Stimulated activated naive B cell treated with anti-CD40 and anti-IgM and Interleukin-4, amounts not matched to agents 10 μg/mL and 1 μg/mL and 100 μg/mL, for 72 hours (primary cell): ENCODE results near the gene RESF1.

ENCODE experiments used
- ATAC-seq, 2 donors: fragments of 150-1000 bp; cut with Tn5 transposase; replicated peaks; 2 replicates each; pipeline ENCODE4 v1.10.0; 2021; ENCODE audit warnings: moderate library complexity in 1 of 2
- DNase-seq: peaks from one replicate; pipeline ENCODE4 v3.0.0; 2021
- H3K27ac Mint-ChIP-seq: one replicate; pipeline ENCODE4 v1.8.0; 2022; ENCODE audit warnings: mild to moderate bottlenecking, mixed read lengths
- H3K27me3 Mint-ChIP-seq, 2 donors: one replicate each; pipeline ENCODE4 v1.8.0; 2022; ENCODE audit warnings: mixed read lengths in 2 of 2
- H3K36me3 Mint-ChIP-seq, 2 donors: one replicate each; pipeline ENCODE4 v1.8.0; 2022; ENCODE audit warnings: mixed read lengths in 2 of 2, mild to moderate bottlenecking in 1 of 2
- H3K4me1 Mint-ChIP-seq, 2 donors: one replicate each; pipeline ENCODE4 v1.8.0; 2022; ENCODE audit warnings: mixed read lengths in 2 of 2, mild to moderate bottlenecking in 1 of 2
- H3K4me3 Mint-ChIP-seq, 2 donors: one replicate each; pipeline ENCODE4 v1.8.0; 2022; ENCODE audit warnings: mild to moderate bottlenecking in 2 of 2, mixed read lengths in 2 of 2, moderate library complexity in 1 of 2
- H3K9me3 Mint-ChIP-seq, 2 donors: one replicate each; pipeline ENCODE4 v1.8.0; 2022; ENCODE audit warnings: mixed read lengths in 2 of 2, mild to moderate bottlenecking in 1 of 2

RESF1 gene

DNA sequence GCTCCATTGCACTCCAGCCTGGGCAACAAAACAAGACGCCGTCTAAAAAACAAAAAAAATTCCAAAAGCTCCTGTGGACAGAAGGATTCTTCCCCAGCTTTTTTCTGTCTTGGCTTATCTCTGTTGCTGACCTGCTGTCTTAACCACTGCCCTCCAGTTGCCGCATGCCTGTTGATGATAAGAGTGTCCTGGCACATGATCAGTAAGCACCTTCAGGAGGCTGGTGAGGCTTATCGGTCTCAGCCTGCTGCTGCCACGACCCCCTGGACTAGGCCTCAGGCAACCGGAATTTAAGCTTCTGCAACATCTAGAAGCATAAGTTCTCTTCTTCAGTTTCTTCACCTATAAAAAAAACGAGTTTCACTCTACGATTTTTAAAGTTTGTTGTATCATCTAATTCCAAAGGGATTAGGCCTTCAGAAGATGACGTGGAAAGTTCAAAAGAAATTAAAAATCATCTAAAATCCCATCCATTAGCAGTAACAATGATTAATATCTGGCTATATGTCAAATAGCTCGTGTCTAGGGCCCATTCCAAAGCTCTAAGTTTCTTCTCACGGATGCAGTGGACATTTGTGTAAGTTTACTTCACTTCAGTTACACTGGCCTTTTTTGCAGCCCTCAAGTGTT, 46.4 kb downstream of the RESF1 start:
- Mint-ChIP-seq H3K27me3 (no peaks in the 10 kb centered on the region), H3K9me3 (no peaks in the 10 kb centered on the region), H3K36me3 (peaks cover 14 to 17% of the 10 kb centered on the region in 2 donors), H3K27ac (no peak overlapping the region), H3K4me3 (no peak overlapping the region), H3K4me1 (no peaks in the 10 kb centered on the region)
- ATAC-seq (no peak), DNase-seq (no peak)
